Measurements from ENCODE around the gene STOM. TPM values are rescaled to one million over a fixed set of nuclear protein-coding genes. Genes with fewer than 3 reads are reported as not detected.
A peak's percentile ranks its signal among the peaks of the same experiment; 100 is the strongest.

Gene STOM
- total RNA-seq, 4 donors from 2014 or later: 43.7 to 169 (median 119) TPM

GRCh38 chr9:121302786-121303185 is 67.3 kb downstream of the STOM start:
- TF ChIP-seq, protein P1, sequence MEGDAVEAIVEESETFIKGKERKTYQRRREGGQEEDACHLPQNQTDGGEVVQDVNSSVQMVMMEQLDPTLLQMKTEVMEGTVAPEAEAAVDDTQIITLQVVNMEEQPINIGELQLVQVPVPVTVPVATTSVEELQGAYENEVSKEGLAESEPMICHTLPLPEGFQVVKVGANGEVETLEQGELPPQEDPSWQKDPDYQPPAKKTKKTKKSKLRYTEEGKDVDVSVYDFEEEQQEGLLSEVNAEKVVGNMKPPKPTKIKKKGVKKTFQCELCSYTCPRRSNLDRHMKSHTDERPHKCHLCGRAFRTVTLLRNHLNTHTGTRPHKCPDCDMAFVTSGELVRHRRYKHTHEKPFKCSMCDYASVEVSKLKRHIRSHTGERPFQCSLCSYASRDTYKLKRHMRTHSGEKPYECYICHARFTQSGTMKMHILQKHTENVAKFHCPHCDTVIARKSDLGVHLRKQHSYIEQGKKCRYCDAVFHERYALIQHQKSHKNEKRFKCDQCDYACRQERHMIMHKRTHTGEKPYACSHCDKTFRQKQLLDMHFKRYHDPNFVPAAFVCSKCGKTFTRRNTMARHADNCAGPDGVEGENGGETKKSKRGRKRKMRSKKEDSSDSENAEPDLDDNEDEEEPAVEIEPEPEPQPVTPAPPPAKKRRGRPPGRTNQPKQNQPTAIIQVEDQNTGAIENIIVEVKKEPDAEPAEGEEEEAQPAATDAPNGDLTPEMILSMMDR (IDR thresholded peaks at IDR 0.05): no peak
- TF ChIP-seq POLR2A (IDR thresholded peaks at IDR 0.05): no peak
- Histone ChIP-seq H3K36me3 (peaks cover 0 to 61% (median 18%) of the 10 kb centered on the region in 3 donors), H3K27ac (peak overlapping the region; percentile 66 to 95 (median 89)), H3K9me3 (no peaks in the 10 kb centered on the region), H3K27me3 (no peaks in the 10 kb centered on the region), H3K4me3 (peak overlapping the region in 3 of 4 donors; percentile 53 to 82 (median 79)), H3K4me1 (peaks cover 48 to 94% (median 65%) of the 10 kb centered on the region in 3 donors)
- DNase-seq: no peak
- 82 to 100% methylated on average over 2 of the region's 13 CpGs for WGBS, 2 donors
- intact Hi-C loops (cut with DNase I): loop anchor here (10.0 kb wide), 1 partner anchor 88 kb away; no protein-coding TSS in a partner anchor

- DNase-seq: no peak
- H3K4me3 ChIP-seq: peak overlapping the region in 3 of 4 donors; percentile 53 to 82 (median 79)
Measured at GRCh38 chr9:121302341-121302740, 67.7 kb downstream of the STOM start.

GRCh38 chr9:121301881-121302286 is 68.2 kb downstream of the STOM start:
- H3K36me3 ChIP-seq: peaks cover 0 to 52% (median 18%) of the 10 kb centered on the region in 3 donors
- H3K27me3 ChIP-seq: no peaks in the 10 kb centered on the region
- intact Hi-C loops (cut with DNase I): loop anchor here (10.0 kb wide), 1 partner anchor 87 kb away; no protein-coding TSS in a partner anchor
- WGBS, 2 donors: 93% methylated on average over 7 of the region's 11 CpGs; no CpG with 5 or more reads in 1 of the 2 donors
- no peak for DNase-seq
- H3K4me1 ChIP-seq: peaks cover 49 to 94% (median 74%) of the 10 kb centered on the region in 3 donors
- H3K9me3 ChIP-seq: no peaks in the 10 kb centered on the region
- TF ChIP-seq POLR2A (IDR thresholded peaks at IDR 0.05): no peak
- TF ChIP-seq, protein P1 (IDR thresholded peaks at IDR 0.05): no peak
- peak overlapping the region in 3 of 4 donors; percentile 53 to 82 (median 79) for H3K4me3 ChIP-seq
- peak overlapping the region; percentile 66 to 95 (median 89) for H3K27ac ChIP-seq

More at GRCh38 chr9:121302341-121302740, 67.7 kb downstream of the STOM start:
- WGBS, 2 donors: 94% methylated on average over 3 of the region's 5 CpGs; no CpG with 5 or more reads in 1 of the 2 donors
- Histone ChIP-seq H3K27me3 (no peaks in the 10 kb centered on the region), H3K36me3 (peaks cover 0 to 57% (median 18%) of the 10 kb centered on the region in 3 donors), H3K9me3 (no peaks in the 10 kb centered on the region), H3K4me1 (peaks cover 49 to 94% (median 69%) of the 10 kb centered on the region in 3 donors), H3K27ac (peak overlapping the region; percentile 66 to 95 (median 89))
- intact Hi-C loops (cut with DNase I): loop anchor here (10.0 kb wide), 1 partner anchor 88 kb away; no protein-coding TSS in a partner anchor
- no peak for TF ChIP-seq POLR2A (IDR thresholded peaks at IDR 0.05)
- TF ChIP-seq, protein P1 (IDR thresholded peaks at IDR 0.05): no peak

DNA sequence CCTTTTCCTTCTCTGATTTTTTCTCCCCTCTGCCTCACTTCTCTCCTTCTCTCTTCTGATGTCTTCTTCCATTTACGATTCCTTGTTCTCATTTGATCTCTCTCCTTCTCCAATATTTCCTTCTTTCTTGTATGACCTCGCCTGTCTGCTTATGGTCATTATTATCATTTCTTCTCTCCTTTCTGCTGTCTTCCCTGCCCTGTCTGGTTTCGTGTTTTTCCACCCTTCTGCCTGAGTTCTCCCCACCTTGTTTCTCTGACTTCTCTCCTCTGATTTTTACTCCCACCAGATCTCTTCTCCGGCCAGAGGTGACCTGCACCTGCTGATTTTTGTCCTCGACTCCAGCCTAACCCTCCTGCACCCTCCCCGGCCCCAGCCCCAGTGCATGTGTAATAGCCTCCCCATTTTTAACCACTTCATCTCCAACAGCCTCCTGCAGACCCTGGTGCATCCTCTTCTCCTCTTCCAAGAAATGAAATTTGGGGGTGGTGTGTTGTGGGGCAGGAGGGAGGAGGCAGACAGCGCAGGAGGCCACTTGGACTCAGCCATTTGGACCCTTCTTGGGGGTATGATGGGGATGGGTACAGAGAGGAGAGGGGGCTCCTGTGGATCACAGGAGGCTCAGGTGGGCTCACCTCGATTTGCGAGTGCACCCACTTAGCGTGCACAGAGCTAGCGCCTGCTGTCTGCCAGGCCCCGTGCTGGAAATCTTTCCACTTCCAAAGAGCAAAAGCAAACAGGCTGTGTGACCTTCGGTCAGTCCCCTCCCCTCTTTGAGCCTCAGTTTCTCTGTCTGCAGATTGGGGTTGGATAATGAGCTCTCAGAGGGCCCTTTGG is 69.5 kb downstream of the STOM start:
- TF ChIP-seq, protein P1 (IDR thresholded peaks at IDR 0.05): no peak
- no peak for TF ChIP-seq POLR2A (IDR thresholded peaks at IDR 0.05)
- Histone ChIP-seq H3K36me3 (peaks cover 0 to 40% (median 18%) of the 10 kb centered on the region in 3 donors), H3K27me3 (no peaks in the 10 kb centered on the region), H3K4me1 (peaks cover 53 to 98% (median 81%) of the 10 kb centered on the region in 3 donors), H3K9me3 (no peaks in the 10 kb centered on the region), H3K4me3 (peak overlapping the region; percentile 46 to 82 (median 66)), H3K27ac (peak overlapping the region; percentile 88 to 95 (median 94))
- intact Hi-C loops (cut with DNase I): loop anchor here (10.0 kb wide), 1 partner anchor 86 kb away; no protein-coding TSS in a partner anchor
- DNase-seq: no peak
- 59 to 62% methylated on average over 13 of the region's 13 CpGs for WGBS, 2 donors

Data from esophagus squamous epithelium (tissue), 5 donors.